ENCODE measurements around the gene SLC26A9.
A peak's percentile ranks its signal among the peaks of the same experiment; 100 is the strongest.
"Not testable (repeated sequence)": the region's sequence is repeated elsewhere in the genome, so short reads cannot be mapped to it uniquely, and the experiment has no call there.

Gene SLC26A9

GRCh38 chr1:205925736-205926135 is 17.5 kb downstream of the SLC26A9 start:
- DNase-seq: no peak

DNA sequence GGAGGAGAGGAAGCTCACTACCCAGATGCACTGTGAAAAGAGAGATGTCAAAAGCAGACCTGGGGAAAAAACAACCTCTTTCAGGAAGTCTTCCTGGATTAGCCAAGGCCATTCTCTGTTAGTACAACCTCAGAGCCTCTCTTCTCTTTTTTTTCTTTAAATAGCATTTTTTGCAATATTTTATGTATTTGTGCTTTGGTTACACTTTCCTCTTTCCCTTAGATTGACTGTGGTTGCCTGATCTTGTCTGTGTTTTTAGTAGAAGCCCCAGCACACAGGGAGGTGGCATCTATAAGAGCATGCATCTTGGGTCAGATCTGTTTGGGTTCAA is 18.8 kb downstream of the SLC26A9 start:
- no peak for DNase-seq

GRCh38 chr1:205923651-205924459 is 19.4 kb downstream of the SLC26A9 start:
- no peak for DNase-seq

DNA sequence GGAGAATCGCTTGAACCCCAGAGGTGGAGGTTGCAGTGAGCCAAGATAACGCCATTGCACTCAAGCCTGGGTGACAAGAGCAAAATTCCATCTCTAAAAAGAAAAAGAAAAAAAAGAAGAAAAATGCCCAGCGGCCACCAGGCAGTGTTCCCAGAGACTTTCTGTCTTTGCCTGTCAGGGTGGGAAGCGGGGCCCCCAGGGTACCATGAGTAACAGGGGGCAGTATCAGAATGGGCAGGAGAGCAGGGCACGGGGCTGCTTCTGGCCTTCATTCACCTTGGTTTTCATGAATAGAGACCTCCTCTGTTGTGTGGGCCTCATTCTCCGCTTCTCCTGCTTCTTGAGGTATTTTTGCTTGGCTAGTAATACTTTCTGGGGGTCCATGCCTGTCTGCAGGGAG is 20.4 kb downstream of the SLC26A9 start:
- DNase-seq: no peak

DNA sequence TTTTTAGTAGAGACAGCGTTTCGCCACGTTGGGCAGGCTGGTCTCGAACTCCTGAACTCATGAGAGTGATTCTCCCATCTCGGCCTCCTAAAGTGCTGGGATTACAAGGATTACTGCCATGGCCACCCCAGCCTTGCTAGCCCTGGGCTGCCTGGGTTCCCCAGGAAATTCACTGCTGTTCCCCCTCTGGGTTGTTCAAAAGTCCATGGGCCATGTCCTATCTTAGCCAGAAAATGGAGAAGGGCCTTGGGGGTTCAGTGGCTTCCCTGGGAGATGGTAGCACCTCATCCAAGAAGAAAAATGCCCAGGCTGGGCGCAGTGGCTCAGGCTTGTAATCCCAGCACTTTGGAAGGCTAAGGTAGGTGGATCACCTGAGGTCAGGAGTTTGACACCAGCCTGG is 20.9 kb downstream of the SLC26A9 start:
- DNase-seq: no peak

DNA sequence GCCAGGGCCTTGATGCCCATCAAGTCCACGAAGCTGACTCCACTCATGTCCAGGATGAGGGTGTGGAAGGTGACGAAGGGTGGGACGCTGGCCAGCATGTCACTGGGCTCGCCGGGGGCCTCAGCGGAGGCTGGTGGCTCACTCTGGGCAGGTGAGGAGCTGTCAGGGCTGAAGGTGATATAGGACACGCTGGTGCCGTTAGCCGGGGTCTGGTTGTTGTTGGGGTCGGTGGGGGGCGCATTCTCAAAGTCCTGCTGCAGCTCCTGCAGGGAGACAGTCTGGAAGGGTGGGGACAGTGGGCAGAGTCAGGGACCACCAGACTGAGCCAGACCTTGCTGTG is 21.7 kb downstream of the SLC26A9 start:
- DNase-seq: no peak

- no peak for DNase-seq
Measured at GRCh38 chr1:205920861-205921569, 22.2 kb downstream of the SLC26A9 start.

- no peak for DNase-seq
Measured at GRCh38 chr1:205920159-205920558, 23.1 kb downstream of the SLC26A9 start.

DNA sequence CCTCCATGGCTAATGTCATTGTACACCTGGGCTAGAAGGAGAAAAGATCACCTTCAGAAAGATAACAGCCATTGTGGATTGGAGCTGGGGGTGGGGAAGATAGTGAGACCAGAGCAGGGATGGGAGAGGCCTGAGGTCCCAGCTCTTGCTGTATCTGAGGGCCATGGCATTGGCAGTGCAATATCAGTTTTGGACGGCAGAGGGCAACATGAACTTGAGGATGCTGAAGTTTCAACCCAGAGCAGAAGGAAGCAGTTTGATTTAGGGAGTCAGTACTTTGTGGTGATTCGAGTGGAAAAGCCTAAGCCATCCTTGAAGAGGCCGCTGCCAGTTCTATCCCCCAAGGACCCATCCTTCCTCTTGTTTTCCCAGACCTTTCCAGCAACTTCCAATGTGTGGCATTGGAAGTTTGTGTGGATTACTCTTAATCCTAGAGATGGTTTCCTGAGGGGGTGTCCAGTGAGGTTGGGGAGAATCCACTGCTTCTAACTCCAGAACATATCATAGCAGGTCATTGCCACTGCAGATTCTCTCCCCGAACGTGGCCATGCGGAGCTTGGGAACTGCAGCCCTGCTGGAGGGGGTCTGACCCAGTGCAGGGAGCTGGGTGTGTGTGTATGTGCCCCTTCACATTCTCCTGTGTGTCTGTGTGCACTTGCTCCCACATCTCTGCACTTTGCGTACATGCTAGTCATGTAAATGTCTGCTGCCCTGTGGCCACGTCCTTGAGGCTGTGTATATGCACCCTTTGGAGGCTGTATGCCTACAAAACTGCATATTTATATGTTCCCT is 24.1 kb downstream of the SLC26A9 start:
- peak; percentile 81 for DNase-seq

DNA sequence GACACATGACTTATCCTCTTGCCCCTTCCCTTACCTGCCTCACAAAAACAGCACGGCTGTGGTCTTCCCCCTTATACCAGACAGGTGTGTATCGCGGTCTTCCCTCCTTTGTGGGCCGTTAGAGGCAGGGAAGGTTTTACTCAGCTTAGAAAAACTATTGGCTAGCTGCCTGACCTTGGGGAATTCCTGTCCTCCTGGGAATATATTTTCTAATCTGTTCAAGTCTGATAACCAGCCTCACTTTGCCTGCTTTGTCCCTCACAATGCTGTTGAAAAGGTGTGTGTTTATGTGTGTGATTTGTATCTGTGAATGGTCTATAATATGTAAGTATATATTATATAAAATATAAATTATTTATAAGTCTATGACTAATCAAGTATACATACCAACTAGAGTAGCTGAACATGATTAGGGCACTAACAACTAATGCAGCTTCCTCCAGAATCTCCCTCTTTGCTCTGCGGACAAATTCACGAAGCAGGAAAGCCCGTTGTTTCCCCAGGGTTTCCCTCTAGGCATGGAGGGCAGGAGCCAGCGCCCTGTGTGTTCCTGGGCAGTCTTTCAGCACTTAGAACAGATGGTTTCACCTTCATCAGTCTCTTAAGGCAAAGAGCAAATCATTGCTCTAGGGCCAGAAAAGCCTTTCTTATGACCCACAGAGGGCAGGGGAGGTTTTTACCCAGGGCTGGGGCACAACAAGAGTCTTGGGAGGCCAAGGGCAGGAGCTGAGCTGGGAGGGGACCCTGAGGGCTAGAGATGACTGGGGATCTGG is 25.6 kb downstream of the SLC26A9 start:
- DNase-seq: no peak

GRCh38 chr1:205916541-205916940 is 26.7 kb downstream of the SLC26A9 start:
- no peak for DNase-seq

DNA sequence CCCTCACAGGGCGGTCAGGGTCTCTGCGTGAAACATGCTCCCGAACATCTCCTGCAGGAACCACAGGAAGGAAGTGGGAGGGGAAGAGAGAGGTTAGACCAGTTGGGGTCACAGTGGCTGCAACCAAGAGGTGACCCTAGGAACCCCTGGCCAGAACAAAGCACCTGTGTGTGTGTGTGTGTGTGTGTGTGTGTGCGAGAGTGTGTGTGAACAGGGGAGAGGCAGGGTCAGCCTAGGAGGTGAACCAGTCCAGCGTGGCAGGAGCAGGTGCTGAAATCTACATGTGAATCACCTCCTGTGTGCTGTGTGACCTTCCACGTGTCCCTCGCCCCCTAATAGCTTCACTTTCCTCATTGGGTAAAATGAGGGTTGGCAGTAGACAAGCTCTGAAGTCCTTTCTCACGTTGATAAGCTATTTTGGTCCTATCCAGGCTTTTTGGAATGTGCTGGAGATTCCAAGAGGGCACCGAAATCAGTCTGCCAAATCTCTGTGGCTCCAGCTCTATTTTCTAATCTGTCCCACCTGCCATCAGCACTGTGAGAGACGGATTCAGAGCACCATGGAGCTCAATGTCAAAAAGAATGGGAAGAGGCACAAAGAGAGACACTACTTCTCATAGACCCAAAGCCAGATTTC is 27.8 kb downstream of the SLC26A9 start:
- no peak for DNase-seq

- no peak for DNase-seq
Measured at GRCh38 chr1:205914730-205915129, 28.5 kb downstream of the SLC26A9 start.

GRCh38 chr1:205914155-205914507 is 29.1 kb downstream of the SLC26A9 start:
- DNase-seq: no peak

DNA sequence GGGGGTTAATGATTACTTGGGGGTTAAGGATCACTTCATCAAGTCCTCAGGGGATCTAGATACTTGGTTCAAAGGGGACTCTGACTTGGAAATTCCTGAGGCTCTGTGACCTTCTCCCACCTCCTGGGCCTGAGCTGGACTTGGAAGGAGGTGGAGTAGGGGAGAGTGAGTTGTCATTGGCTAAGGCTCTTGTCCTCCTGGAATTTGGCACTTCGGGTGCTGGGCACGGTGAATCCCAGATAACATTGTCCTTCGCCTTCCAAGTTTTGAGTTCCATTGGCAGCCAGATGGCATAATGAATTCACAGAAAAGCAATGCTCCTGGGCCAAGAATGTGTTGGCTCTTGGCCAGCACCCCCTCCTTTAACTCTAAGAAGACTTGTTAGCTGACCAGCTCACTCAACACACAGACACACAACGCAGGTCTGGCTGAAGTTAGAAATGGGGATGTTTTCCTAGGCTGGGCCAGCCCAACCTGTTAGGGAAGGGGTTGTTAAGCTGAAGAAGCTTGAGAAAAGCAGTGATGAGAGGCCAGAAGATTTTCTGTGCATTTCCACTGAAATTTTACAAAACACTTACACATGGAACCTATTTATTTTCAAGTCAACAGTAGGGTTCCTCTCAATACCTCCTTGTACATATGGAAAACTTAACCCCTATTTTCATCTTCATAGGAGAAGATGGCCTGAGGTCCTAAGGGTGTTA is 29.7 kb downstream of the SLC26A9 start:
- no peak for DNase-seq

DNA sequence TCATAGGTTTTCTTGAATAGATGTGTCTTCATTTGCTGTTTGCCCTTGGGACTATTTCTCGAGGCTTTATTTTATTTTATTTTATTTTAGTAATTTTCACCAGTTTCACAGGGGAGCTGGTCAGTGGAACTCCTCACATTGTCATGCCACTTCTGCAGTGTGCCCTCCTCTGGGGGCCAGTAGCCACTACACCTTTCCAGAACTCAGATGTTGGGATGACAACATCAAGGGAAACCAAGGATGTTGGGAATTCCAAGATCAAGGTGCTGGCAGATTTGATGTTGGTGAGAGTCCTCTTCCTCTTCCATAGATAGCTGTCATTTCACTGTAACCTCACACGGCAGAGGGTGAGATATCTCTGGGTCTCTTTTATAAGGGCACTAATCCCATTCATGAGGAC is 35.5 kb downstream of the SLC26A9 start:
- DNase-seq: no peak

DNA sequence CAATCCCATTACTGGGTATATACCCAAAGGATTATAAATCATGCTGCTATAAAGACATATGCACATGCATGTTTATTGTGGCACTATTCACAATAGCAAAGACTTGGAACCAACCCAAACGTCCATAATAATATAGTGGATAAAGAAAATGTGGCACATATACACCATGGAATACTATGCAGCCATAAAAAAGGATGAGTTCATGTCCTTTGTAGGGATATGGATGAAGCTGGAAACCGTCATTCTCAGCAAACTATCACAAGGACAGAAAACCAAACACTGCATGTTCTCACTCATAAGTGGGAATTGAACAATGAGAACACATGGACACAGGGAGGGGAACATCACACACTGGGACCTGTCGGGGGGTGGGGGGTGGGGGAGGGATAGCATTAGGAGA is 38.2 kb downstream of the SLC26A9 start:
- DNase-seq: not testable (repeated sequence)

GRCh38 chr1:205896351-205896750 is 46.9 kb downstream of the SLC26A9 start:
- DNase-seq: no peak

- not testable (repeated sequence) for DNase-seq
Measured at GRCh38 chr1:205894119-205894518, 49.1 kb downstream of the SLC26A9 start.

DNA sequence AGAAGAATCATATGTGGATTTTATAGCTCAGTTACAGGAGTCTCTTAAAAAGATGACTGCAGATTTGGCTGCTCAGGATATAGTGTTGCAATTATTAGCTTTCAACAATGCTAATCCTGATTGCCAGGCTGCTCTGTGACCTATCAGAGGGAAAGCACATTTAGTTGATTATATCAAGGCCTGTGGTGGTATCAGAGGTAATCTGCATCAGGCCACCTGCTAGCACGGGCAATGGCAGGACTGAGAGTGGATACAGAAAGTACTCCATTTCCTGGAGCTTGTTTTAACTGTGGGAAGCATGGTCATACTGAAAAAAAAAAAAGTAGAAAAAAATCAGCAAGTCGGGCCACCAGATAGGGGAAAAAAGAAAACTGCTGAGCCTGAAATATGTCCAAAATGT is 51.1 kb downstream of the SLC26A9 start:
- not testable (repeated sequence) for DNase-seq

DNA sequence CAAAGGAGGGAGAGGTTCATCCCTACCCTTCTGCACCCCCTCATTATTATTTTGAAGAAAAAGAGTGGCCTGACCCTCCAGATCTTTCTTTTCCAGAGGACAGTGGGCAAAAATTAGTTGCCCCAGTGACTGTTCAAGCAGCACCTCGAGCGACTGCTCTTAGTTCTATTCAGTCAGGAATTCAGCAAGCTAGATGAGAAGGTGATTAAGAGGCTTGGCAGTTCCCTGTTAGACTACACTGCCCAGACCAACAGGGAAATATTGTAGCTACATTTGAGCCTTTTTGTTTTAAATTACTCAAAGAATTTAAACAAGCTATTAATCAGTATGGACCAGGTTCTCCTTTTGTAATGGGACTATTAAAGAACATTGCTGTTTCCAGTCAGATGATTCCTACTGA is 51.8 kb downstream of the SLC26A9 start:
- DNase-seq: not testable (repeated sequence)

DNA sequence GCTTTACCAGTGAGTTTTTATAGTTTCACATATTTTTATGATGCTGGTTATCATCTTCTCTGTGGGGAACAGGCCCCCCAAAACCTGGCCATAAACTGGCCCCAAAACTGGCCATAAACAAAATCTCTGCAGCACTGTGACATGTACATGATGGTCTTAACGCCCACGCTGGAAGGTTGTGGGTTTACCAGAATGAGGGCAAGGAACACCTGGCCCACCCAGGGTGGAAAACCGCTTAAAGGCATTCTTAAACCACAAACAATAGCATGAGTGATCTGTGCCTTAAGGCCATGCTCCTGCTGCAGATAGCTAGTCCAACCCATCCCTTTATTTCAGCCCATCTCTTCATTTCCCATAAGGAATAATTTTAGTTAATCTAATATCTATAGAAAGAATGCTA is 52.6 kb downstream of the SLC26A9 start:
- not testable (repeated sequence) for DNase-seq

Data from stimulated activated CD4-positive, alpha-beta T cell treated with anti-CD3 and anti-CD28 coated beads, Interleukin-15, amount 100 ng/mL, for 24 hours (primary cell).